Esophagus muscularis mucosa (tissue), 4 donors: Measurements from ENCODE around the gene RAI1.

Experiments
- CTCF ChIP-seq, 3 experiments: fragments of 200-600 bp in 2 of 3; fragments of 450-650 bp in 1 of 3; sonication (generic) in 2 of 3; IDR thresholded peaks; one replicate each; pipeline ENCODE4 v1.5.1; 2017 to 2019; ENCODE audit warnings: antibody characterized with exemption in 3 of 3, mild to moderate bottlenecking in 2 of 3, moderate library complexity in 1 of 3
- EP300 ChIP-seq: sonication (generic); formaldehyde crosslinking; IDR thresholded peaks from one replicate; pipeline ENCODE4 v1.6.1; 2017; ENCODE audit warnings: antibody characterized with exemption
- POLR2A ChIP-seq: fragments of 450-650 bp; IDR thresholded peaks from one replicate; pipeline ENCODE4 v1.6.1; 2017; ENCODE audit warnings: antibody characterized with exemption, moderate library complexity, mild to moderate bottlenecking, low read depth
- POLR2AphosphoS5 ChIP-seq, 2 donors: sonication (generic); formaldehyde crosslinking; IDR thresholded peaks; one replicate each; pipeline ENCODE4 v1.6.1; 2017; ENCODE audit warnings: antibody characterized with exemption in 2 of 2

GRCh38 chr17:17771498-17772201 lies 90.4 kb downstream of the RAI1 start:
- TF ChIP-seq CTCF (IDR thresholded peaks at IDR 0.05) (no peak), EP300 (no peak), POLR2A (no peak), POLR2AphosphoS5 (IDR thresholded peaks at IDR 0.05) (no peak)
